ENCODE measurements around the gene PDE12. TPM values are rescaled to one million over a fixed set of nuclear protein-coding genes. Genes with fewer than 3 reads are reported as not detected.

The PDE12 gene
- total and polyA plus RNA-seq, 9 donors, result 4.6 to 24.2 (median 16.9) TPM

- no peak for TF ChIP-seq CTCF (IDR thresholded peaks at IDR 0.05)
- TF ChIP-seq EP300 (IDR thresholded peaks at IDR 0.05), result no peak
- no peak for TF ChIP-seq POLR2A (IDR thresholded peaks at IDR 0.05)
- H3K4me1 ChIP-seq (ENCODE audit: insufficient read depth), result no peaks in the 10 kb centered on the region
- no peak overlapping the region for H3K27ac ChIP-seq
- WGBS, 3 donors, result 75 to 91% (median 87%) methylated on average over 5 to 6 of the region's 6 CpGs
- no peaks in the 10 kb centered on the region for H3K27me3 ChIP-seq
- no peaks in the 10 kb centered on the region for H3K9me3 ChIP-seq
- H3K4me3 ChIP-seq, result no peak overlapping the region
- H3K36me3 ChIP-seq, result no peaks in the 10 kb centered on the region
- intact Hi-C loops (cut with DNase I), result no loop called here
- DNase-seq, result no peak
These were observed 13.9 kb downstream of the PDE12 start for GRCh38 chr3:57569859-57570450.

GRCh38 chr3:57570878-57571277, 14.8 kb downstream of the PDE12 start:
- H3K36me3 ChIP-seq, result no peaks in the 10 kb centered on the region
- WGBS, 3 donors, result 94 to 99% (median 94%) methylated on average over 2 of the region's 2 CpGs
- TF ChIP-seq POLR2A (IDR thresholded peaks at IDR 0.05) (no peak), EP300 (IDR thresholded peaks at IDR 0.05) (no peak), CTCF (IDR thresholded peaks at IDR 0.05) (no peak)

GRCh38 chr3:57572096-57572495, 16.0 kb downstream of the PDE12 start:
- H3K27me3 ChIP-seq, result no peaks in the 10 kb centered on the region
- H3K36me3 ChIP-seq, result no peaks in the 10 kb centered on the region
- TF ChIP-seq POLR2A (IDR thresholded peaks at IDR 0.05), result no peak
- no peak for TF ChIP-seq CTCF (IDR thresholded peaks at IDR 0.05)
- TF ChIP-seq EP300 (IDR thresholded peaks at IDR 0.05), result no peak
- WGBS, 3 donors, result 67 to 75% (median 68%) methylated on average over 3 of the region's 3 CpGs
- intact Hi-C loops (cut with DNase I), result no loop called here
- no peak for DNase-seq
- H3K27ac ChIP-seq, result no peak overlapping the region
- no peaks in the 10 kb centered on the region for H3K4me1 ChIP-seq (ENCODE audit: insufficient read depth)
- H3K9me3 ChIP-seq, result no peaks in the 10 kb centered on the region
- no peak overlapping the region for H3K4me3 ChIP-seq

More at GRCh38 chr3:57570878-57571277, 14.8 kb downstream of the PDE12 start:
- Histone ChIP-seq H3K27me3 (no peaks in the 10 kb centered on the region), H3K4me3 (no peak overlapping the region), H3K4me1 (ENCODE audit: insufficient read depth) (no peaks in the 10 kb centered on the region), H3K27ac (no peak overlapping the region), H3K9me3 (no peaks in the 10 kb centered on the region)
- DNase-seq, result no peak
- intact Hi-C loops (cut with DNase I), result no loop called here

GRCh38 chr3:57575966-57576626, 20.0 kb downstream of the PDE12 start:
- DNase-seq, result no peak
- no peaks in the 10 kb centered on the region for H3K27me3 ChIP-seq
- WGBS, 3 donors, result 82 to 87% (median 82%) methylated on average over 3 of the region's 3 CpGs

More at GRCh38 chr3:57575966-57576626, 20.0 kb downstream of the PDE12 start:
- no peak for TF ChIP-seq EP300 (IDR thresholded peaks at IDR 0.05)
- no peak for TF ChIP-seq CTCF (IDR thresholded peaks at IDR 0.05)
- no peak for TF ChIP-seq POLR2A (IDR thresholded peaks at IDR 0.05)
- Histone ChIP-seq H3K4me3 (no peak overlapping the region), H3K36me3 (no peaks in the 10 kb centered on the region), H3K4me1 (ENCODE audit: insufficient read depth) (no peaks in the 10 kb centered on the region), H3K27ac (peak overlapping the region in 1 of 2 donors; percentile 2), H3K9me3 (no peaks in the 10 kb centered on the region)
- intact Hi-C loops (cut with DNase I), result no loop called here

Data from ovary (tissue), 9 donors.